Right ventricle myocardium superior (tissue), 1 donor: ENCODE data around the gene GSK3A. TPM values are rescaled to one million over a fixed set of nuclear protein-coding genes. Genes with fewer than 3 reads are reported as not detected.

Source experiments
- ATAC-seq: fragments of 200-7000 bp; cut with Tn5 transposase; one replicate; pipeline ENCODE4 v1.9.1; 2020; ENCODE audit warnings: mild to moderate bottlenecking; ENCODE audit not compliant: poor library complexity
- DNase-seq: peaks from one replicate; pipeline ENCODE4 v3.0.0-alpha.2; 2020
- intact Hi-C: fragments of 100-400 bp; cut with DNase I; formaldehyde crosslinking; loops from one replicate; pipeline ENCODE4 v1.11.2; 2022
- total RNA-seq: library from RNA; stranded (reverse); fragmentation: NEBNext Ultra II Directional; extraction: Animal tissue kit (Norgen Biotek cat#: 25700); gene quantifications from one replicate; pipeline ENCODE4 v1.2.1, GENCODE V29; 2021
- donor health status: DM: no; HTN: yes; CAD: no; lungs with severe emphysema.

The GSK3A gene
- total RNA-seq, 1 donor from 2014 or later = 35.6 TPM

DNA sequence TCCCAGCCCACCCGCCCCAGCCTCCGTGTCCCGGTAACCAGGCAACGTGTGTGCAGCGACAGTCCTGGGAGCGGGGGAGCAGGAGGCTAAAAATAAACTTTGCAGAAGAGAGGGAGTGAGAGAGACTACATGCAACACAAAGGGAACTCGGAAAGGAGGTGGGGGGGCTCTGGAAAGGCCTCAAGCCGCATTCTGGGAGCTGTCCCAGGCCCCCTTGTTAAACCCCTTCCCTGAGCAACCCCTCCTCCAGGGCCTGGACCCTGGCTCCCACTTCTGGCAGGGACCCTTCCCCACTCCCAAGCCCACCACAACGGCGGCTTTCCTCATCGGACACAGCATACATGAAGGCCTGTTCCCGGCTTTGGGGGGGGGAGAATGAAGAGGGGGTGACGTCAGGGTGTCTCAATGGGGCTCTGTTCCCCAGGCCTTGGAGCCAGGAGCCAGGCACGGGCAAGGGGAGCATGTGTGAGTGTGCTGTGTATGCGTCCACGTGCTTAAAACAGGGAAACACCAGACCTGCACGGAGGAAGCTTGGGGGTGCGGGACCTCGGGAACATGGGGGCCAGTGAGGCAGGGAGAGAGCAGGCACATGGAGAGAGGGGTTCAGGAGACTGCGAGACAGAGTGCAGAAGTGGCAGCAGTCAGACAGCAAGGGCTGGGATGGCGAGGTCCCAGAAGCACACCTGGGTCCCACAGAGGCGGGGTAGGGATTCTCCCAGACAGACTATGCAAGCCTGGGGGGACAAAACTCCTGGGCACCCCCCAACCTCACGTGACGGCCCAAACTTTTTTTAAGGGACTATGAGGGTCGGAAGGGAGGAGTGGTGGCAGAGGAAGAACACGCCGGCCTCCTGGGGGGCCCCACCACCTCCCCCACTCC is 10.2 kb upstream of the GSK3A start:
- ATAC-seq (peak; percentile 14), DNase-seq (no peak)
- intact Hi-C loops = no loop called here

DNA sequence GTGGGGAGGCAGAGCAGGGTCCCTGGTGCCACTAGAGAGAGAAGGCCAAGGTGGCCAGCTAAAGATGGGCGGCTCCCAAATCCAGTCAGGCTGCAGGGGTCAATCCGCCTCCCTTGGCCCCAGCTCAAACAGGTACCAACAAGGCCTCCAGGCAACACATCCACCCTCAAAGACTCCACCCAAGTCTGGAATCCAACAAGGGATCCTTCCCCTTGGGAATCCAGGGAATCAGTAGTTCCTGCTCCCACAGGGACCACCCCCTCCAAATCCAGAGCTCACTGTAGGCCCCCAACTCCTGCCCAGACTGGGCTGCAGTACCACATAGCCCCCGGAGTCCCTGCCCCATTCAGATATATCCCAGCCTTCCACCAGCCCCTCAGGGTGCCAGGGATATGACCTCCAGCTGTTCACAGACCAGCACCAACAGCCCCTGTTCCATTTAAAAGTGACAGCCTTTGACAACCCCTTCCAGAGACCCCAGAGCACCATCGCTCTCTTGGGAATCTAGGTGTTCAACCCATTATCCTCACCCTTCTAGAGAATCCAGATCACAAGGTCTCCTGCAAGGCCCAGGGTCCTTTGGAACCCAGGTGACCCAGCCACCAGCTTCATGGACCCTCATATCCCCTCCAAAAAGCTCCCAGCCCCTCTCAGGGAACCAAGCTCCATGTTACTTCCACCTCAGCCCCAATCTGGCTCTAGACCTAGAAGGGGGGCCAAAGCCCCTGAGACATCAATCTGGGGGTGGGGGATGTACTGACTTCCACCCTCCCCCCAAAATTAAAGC is 9.4 kb upstream of the GSK3A start:
- intact Hi-C loops = no loop called here
- no peak for ATAC-seq
- DNase-seq = no peak

DNA sequence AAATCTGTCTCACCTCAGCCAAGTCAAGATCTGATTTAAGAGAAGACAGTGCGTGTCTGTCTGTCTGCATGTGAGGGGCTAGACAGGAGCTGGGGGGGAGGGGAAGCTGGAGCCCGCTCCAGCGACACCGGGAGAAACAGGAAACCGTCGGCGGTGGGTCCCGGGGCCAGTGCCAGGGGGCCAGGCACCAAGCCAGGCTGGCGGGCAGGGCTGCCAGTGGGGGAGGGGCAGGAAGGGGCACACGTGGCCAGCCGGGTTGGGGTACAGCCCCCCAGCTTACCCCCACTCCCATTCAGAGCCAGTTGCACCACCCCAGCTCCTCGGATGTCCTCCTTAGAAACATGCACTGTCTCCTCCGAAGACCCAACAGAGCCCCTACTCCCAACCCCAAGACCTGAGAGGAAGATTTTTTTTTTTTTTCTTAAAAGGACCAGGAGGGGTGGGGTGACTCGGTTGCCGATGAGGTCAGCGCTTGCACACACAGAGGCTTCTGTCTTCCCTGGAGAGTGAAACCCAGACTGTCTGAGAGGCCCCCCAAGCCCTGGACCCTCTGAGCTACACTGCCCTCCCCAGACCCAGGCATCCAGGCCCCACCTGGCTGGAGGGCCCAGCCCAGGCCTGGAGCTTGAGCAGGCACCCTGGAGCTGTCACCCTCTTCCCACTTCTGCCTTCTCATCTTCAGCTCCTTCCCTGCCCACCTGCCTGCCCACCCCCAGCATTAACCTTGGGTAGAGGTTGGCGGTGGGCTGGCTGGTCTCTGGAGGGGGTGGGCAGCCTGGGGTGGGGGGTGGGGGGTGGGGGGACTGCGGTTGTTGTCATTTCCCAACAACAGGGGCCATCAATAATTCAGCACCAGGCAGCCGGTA is 8.5 kb upstream of the GSK3A start:
- intact Hi-C loops = no loop called here
- DNase-seq = no peak
- ATAC-seq = no peak

DNA sequence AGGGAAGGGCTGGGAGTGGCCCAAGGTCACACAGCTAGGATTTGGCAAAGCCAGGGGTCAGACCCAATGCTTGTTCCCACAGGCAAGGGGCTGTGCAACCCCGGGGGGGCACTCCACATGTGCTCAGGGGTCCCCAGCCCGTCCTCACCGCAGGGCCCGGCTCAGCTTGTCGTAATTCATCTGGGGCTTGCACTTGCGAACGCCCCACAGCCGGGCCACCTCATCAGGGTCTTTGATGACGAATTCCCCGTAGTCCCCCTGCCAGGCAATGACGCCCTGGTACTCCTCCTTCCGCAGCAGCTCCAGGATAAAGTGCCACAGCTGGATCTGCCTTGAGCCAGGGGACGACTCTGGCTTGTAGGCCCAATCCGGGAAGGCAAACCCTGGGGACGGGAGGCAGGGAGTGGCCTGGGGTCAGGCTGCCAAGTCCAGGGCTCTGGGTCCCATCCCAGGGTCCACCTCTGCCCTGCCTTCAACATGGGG is 7.8 kb upstream of the GSK3A start:
- intact Hi-C loops = no loop called here
- ATAC-seq = no peak
- DNase-seq = no peak

DNA sequence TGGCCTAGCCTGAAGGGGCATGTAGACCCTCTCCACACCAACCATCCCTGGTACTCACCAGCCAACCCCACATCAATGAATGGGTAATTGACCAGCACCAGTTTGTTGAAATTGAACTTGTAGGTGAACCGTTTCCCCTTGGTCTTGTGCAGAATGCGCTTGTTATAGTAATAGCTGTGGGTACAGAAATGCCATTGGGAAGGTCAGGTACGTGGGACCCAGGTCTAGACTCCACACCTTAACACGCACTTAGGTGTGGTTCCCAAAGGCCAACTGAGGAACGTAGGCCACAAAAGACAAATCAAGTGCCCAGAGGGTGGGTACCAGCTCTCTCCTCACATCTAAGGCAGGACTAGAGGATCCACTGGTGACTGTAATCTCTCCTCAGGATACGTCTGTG is 7.4 kb upstream of the GSK3A start:
- ATAC-seq (no peak), DNase-seq (no peak)
- intact Hi-C loops = no loop called here

DNA sequence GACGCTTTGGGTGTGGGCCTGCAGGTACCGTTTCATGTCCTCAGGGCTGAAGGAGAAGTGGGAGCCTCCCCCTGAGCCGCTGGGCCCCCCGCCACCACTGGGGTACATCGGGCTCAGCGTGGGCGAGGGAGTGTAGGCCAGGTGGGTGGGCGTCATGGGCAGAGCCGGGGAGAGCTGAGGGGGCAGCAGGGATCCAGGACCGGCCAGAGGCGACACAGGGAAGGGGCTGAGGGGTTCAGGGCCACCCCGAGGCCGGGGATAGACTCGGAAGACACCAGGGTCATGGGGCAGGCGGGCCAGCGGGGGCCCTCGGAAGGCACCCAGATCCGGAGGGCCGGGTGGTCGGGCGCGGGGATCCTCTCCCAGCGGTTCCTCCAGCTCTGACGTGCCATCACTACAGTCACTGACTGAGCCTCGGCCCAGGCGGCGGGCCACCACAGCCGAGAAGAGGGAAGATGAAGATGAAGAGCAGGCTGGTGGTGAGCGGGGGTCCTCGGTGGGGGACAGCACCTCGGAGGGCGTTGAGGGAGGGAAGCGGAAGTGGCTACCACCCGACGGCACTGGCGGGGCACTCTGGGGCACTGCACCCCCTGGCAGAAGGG is 6.8 kb upstream of the GSK3A start:
- DNase-seq = no peak
- intact Hi-C loops = no loop called here
- no peak for ATAC-seq

DNA sequence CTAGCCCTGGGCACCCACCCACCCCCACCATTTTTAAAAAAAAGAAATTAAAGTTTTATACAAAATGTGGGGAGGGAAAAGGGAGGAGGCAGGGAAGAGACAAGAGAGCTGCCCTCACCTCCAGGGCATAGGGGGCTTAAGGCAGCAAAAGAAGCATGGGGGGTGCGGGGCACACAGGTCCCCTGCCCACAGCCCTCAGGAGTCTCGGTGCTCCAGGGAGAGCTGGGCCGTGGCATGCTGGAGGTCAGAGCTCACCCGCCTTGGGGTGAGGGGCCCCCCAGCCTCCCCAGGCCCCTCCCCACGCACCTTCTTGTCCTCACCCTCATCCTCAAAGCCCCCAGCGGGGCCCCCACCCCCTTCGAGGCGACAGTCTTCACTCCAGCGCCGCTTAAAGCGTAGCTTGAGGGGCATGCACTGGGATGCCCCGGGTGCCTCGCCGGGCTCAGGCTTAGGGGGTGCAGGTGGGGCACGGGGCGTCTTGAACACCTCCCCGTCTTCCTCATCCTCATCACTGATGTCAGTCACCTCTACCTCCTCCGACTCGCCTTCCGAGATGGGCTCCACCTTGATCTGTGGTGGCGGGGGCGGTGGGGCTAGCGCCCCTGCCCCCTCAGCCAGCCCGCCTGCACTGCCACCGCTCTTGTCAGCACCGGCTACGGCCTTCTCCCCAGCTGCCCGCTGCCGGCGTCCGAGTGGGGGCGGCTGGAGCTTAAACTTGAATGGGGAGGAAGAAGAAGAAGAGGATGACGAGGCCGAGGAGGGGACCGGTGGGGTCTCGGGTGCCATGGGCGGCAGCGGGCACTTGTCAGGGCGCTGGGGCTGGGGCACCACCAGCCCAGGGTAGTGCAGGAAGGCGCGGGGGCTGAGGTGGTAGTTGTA is 6.1 kb upstream of the GSK3A start:
- intact Hi-C loops = no loop called here
- DNase-seq (no peak), ATAC-seq (no peak)

DNA sequence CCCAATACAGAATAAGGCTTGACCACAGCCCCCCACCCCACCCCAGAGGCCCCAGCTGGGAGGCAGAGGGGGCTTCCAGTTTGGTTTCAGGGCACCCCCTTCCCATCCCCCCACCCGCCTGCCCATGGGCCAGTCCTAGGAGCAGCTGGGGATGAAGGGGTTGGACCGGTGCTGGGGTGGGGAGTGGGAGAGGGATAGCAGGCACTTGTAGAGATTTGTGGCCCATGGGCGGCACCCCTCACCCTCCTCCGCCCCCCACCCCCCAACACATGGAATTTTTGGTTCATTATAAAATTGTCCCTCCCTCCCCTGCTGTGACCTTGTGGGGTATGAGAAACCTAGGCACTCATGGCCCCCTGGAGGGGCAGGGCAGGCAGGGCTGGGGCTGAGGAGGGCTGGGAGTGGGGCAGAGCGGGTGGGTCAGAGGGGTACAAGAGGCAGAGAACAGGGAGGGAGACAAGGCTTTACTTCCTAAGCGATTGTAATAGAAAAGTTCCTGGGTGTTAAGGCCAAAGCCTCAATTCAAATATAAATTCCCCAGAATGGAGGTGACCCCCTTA is 5.3 kb upstream of the GSK3A start:
- no peak for ATAC-seq
- intact Hi-C loops = loop anchor here (2.0 kb wide), 1 partner anchor 33 kb away; no protein-coding TSS in a partner anchor
- no peak for DNase-seq

DNA sequence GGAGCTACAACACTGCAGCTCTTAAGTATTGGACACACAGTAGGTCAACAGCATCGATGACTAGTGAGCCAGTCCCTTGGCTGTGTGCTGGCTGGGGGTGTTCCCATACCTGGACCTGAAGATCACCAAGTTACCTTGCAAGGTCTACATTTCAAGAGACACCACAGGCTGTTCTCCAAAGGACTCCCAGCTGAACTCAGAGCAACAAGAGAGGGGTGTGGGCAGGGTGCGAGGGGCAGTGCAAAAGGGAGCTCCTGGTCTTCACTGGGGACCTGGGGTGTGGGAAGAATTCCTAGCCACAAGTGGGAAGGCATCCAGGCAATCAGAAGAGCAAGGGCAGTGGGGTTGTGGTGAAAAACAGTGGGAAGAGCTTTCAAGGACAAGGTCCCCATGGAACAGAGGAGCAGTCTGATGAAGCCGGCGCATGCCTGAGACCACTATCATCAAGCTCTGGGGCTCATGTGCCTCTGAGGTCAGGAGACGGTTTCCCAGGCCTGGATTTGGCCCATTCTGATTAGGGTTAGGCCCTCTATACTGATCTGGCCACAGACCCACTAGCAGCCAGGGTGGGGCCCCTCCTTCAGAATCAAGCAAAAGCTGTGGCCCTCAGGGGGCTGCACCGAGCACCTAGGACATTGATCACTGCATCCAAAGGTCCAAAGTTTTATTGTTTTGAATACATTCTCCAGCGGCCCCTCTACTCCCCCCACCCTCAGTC is 4.7 kb upstream of the GSK3A start:
- ATAC-seq = no peak
- intact Hi-C loops = loop anchor here (2.0 kb wide), 1 partner anchor 34 kb away; no protein-coding TSS in a partner anchor
- no peak for DNase-seq

DNA sequence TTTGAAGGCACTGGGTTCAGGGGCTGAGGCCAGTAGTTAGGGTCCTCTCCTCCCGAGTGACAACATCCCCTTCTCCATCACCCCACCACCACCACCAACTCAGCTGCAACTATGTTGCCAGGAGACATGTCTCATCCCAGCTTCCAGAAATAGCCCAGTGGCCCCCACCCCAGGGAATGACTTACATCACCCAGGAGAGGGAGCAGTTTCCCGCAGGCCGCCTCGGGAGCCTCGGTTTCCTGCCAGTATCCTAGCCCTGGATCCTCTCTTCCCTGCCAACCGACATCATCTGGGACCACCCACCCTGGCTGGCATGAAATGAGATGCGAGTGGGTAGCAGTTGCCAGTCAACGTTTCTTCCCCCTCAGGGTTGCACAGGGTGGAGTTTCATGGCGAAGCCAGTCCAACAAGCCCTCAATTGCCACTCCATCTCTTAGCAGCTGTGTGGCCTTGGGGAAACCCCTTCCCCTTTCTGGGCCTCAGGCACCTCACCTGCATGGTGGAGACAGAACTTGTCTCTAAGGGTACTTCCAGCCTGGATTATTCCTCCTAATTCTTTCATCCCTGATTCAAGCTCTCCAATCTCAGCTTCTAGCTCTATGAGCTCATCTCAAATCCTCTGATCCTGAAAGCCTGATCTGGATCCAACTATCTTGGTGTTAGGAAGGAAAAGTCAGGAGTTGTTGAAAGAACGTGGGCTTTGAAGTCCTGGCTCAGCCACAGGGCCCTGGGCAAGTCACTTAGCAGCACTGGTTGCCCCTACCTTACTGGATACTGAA is 3.9 kb upstream of the GSK3A start:
- peak; percentile 8 for ATAC-seq
- intact Hi-C loops = loop anchor here (2.0 kb wide), 1 partner anchor 34 kb away; no protein-coding TSS in a partner anchor
- DNase-seq = peak; percentile 81

DNA sequence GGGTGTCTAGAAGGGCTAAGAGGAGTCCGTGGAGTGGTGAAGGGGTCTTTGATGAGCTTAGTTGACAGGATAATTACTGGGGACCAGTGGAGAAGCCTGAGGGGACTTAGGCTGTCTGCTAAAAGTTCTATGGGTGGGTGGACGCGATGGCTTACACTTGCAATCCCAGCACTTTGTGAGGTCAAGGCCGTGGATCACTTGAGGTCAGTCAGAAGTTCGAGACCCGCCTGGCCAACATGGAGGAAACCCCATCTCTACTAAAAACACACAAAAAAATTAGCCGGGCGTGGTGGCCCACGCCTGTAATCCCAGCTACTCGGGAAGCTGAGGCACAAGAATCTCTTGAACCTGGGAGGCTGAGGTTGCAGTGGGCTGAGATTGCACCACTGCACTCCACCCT is 2.8 kb upstream of the GSK3A start:
- ATAC-seq (no peak), DNase-seq (no peak)
- intact Hi-C loops = no loop called here

DNA sequence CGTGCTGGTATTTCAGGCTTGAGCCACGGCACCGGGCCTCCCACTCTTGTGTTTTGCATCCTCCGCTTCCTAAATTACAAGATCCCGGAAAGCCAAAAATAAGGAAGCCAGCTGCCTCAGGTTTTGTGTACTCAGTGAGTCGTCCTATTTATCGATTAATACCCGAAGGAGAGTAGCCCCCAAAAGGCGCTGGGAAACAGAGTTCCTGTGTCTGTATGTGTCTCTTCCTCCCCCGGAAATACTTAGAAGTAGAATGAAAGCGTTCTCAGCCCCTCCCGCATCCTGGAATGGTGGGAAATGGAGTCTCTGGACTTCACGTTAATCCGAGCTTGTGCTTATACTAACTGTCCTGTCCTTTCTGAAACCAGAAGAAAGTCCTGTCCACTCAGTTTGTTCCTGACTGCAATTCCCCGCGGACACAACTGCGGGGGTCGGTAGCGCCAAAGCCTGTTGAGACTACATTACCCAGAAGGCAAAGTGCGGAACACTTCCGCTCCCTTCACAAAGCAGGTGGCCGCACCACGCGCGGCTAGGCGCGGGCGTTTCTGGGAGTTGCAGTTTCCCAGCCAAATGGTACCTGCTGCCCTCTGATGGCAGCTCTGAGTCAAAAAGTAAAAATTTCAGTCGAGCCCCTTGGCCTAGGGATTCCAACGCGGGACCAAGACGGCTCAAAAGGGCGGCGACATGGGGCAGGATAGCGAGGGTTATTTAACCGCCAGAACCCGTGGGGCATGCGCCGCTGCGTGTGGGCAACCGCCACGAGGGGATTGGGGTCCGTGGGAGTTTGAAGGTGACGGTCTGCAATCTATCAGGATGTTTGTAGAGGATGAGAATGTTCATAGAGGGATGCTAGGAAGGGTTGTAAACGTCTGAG is 2.2 kb upstream of the GSK3A start:
- peak; percentile 95 for DNase-seq
- ATAC-seq = peak; percentile 57
- intact Hi-C loops = no loop called here

DNA sequence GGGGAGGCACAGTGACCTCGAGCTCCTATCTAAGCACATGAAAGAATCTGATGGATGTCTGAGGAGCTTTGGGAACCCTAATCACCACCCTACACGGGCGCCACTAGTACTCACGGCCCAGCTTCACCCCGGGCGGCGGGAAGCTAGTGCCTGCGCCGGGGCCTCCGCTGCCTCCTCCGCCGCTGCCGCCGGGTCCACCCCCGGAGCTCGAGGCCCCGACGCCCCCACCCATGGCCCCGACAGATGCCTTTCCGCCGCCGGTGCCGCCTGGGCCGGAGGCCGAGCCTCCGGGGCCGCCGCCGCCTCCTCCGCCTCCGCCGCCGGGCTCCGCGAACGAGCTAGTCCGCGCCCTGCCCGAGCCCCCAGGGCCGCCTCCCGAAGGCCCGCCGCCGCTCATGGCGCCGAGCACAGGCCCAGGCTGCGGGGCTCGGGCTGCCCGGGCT is 312 bp downstream of the GSK3A start:
- peak; percentile 69 for DNase-seq
- intact Hi-C loops = no loop called here
- no peak for ATAC-seq

DNA sequence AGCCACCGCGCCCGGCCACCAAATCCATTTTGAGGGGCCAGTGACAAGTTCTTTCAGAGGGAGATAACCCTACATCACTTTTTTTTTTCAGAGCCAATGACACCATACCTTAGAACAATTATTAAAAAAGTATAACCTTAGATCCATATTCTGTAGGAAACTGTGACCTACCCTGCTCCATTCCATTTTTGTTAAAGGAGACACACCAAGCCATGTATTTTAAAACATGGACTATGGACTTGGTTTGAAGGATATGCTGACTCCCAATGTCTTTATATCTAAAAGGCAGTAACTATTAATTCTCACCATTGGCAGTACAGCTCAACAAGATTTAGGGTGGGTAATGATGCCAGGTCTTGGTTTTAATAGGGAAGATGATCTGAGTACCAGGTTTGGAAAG is 1.1 kb downstream of the GSK3A start:
- ATAC-seq = no peak
- intact Hi-C loops = no loop called here
- no peak for DNase-seq
